Right kidney (tissue), 1 donor: ENCODE results near the gene CMIP.

Experiments used
- DNase-seq: peaks from one replicate; pipeline ENCODE4 v3.0.0-alpha.2; 2016

Gene CMIP

DNA sequence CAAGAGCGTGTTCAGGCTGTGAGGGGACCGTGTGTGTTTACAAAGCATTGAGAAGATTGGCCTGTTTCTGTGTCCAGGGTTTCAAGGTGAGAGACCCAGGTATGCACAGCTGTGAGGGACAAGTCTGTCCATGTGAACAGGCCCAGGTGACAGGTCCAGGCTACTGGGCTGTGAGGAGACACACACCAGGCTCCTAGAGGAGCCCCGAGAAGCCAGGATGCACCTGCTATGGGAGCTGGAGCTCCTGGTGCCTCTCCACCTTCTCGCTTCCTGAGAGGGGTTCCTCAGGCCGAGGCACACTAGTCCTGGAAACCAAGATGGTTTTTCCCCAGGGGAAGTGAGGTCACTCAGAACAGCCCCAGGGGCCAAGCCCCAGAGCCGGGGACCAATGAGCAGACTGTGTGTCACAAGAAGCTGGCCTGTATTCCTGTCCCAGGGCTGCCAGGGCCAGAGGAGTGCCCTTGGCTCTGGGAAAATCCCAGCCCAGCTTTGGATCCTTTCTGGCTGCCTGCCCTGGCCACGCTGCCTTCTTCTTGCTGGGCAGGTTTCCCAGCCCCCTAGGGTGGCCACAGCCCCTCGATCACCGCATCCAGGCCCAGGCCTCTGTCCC lies 181.0 kb downstream of the CMIP start:
- no peak for DNase-seq

DNA sequence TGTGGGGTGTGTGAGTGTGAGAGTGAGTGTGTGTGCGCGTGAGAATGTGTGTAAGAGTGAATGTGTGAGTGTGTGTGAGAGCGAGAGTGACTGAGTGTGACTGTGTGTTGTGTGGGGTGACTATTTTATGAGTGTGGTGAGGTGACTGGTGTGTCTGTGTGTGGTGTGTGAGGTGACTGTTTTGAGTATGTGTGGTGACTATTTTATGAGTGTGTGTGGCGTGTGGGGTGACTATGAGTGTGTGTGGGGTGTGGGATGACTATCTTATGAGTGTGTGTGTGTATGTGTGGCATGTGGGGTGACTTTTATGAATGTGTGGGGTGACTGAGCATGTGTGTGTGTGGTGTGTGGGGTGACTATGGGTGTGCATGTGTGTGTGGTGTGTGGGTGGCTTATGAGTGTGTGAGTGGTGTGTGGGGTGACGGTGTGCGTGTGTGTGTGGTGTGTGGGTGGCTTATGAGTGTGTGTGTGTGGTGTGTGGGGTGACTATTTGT lies 181.6 kb downstream of the CMIP start:
- DNase-seq = no peak

DNA sequence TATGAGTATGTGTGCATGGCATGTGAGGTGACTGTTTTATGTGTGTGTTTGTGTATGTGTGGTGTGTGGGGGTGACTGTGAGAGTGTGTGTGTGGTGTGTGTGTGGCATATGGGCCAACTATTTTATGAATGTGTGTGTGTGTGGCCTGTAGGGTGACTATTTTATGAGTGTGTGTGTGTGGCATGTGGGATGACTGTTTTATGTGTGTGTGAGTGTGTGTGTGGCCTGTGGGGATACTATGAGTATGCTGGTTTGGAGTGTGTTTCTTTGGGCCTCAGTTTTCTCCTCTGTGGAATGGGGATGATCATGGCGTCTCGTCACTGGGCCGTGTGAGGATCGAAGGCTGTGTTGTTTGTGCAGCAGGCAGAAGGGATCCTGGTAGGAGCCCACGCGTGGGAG lies 182.4 kb downstream of the CMIP start:
- no peak for DNase-seq

DNA sequence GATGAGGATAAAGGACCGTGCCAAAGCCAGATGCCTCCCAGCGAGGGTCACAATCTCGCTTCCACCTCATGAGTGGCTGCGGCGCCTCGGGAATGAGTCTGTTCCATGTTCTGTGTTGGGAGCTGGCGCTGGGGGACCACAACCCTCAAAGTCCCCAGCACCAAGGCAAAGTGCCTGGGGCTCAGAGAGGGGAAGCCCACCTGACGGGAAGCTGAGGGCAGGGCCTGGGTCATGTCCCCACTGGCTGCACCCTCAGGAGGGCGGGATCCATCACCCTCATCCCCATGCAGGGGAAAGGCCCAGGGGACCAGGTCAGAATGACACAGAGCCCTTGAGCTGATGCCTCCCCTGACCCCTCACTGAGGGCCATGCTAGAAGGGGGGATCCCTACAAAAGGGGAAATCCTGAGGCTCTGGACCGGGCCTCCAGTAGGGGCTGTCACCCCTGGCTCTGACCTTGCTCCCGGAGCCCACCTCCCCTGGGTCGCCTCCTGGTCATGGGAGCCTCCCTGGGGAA lies 183.2 kb downstream of the CMIP start:
- no peak for DNase-seq

DNA sequence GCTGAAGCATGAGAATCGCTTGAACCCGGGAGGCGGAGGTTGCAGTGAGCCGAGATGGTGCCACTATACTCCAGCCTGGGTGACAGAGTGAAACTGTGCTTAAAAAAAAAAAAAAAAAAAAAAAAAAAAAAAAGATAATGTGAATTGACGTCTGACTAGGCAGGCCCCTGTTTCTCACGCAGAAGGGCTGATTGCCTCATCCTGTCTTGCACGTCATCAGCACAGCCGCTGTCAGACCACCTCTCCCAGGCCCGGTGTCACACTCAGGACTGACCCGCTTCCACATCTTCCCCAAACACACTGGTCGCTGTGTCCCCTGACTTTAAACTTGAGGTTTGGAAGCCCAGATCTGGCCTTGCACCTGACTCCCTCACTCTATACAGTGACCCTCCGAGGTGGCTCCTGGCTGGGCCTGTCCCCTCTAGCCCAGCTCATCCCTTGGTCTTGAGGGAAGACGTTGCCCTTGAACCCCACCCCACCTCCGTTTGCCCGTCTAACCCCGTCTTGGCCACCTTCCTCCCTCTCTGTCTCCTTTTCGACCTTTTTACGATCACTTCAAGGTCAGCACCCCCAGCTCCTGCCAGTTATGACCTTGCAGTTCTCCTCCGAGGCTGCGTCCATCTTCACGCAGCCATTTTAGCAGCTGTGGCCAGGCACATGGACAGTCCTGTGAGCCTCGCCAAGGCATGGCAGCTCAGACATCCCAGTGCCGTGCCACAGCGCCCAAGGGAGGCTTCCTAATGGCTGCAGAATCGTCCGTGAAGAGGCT lies 184.6 kb downstream of the CMIP start:
- no peak for DNase-seq

DNA sequence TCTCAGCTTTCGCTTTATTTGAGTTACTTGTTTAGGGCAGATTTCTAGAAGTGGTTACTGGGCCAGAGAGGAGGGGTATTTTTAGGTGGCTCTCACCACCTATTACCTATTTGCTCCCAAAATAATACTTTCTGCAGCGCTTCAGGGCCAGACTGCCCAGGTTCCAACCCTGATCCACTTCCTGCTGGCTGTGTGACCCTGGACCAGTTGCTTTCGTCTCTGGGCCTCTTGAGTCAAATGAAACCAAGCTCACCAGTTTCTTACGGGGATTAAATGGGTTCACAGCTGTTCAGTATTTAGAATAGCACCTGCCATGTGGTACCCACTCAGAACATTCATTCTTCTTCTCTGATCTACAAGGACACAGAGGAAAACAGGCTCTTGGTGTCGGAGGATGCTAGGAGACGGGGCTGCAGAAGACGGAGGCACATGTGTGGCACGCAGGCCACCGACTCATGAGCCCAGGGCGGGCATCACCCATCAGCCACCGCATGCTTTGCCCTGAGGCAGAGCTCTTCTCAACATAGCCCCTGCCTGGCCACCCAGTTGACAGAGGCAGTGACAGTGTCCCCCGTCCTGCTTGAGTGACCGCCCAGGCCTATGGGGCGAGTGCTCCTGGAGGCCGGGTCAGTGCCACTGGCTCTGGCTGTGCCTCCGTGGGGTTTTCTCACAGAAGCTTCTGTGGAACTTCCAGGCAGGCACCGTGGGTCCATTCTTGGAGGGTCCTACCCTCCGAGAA lies 185.5 kb downstream of the CMIP start:
- no peak for DNase-seq

DNA sequence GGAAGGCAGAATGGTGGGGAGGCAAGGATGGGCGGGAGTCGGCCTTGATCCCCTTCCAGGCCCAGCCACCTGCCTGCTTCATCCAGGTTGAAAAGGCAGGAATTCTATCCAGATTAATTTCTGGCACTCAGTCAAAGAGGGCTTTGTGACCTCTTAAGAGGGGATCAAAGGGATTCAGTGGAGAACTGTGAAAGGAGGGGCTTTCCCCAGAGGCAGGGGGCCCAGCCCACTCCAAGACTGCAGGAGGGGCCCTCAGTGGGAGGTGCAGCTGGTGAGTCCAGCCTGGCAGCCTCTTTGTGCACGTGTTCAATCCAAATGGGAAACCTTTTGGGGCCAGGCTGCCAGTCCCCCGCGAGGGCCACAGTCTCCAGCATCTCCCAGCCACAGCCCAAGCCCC lies 186.0 kb downstream of the CMIP start:
- DNase-seq = no peak

DNA sequence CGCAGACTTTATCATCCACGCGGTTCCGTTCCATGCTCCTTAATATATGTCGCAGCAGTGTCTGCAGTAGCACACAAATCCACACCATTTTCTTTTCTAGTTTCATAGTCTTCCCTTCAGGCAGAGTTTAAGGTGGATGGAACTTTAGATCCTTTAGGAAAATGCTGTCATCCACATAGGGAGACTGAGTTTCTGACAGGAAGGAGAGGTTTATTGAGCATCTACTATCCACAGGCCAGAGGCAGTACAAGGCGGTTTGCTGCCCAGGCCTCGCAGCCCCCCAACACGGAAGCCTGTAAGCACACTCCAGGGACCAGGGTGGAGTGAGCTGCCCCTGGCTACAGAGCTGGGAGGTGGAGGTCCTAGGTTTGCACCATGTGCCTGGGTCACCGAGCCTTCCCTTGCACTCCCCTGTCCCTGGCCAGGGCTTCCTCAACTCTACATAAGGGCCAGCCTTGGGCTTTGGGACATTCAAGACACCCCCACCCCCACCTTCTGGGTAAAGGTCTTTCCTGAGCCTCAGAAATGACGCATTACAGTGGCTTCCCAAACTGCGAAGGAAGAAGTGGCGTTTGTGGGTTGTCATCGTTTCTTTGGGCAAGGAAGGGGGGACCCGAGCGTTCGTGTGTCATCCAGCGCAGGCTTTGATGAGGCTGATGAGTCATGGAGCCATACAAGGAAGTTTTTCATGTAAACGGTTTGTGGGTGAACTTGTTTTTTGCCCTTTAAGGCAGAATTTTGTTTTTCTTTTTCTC lies 188.0 kb downstream of the CMIP start:
- no peak for DNase-seq

DNA sequence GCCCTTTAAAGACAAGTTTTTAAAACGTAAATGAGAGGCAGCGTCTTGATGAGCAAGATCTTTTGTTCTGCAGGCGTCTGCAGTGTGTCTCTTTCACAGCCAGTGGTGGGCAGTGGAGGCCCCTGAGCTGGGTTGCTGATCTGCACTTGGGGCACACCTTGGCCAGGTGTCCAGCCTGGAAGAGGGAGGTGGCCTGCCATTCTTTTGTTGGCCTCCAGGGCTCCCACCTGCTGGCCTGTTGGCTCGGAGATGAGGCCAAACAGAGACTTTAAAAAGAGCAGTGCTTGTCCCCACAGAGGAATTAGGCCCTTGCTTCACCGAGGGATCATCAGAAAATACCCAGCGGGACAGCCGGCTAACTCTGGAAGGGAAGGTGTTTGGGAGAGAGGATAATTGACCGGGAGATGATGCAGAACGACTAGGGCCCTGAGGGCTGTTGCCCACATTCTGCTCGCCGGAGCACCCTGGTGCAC lies 188.6 kb downstream of the CMIP start:
- DNase-seq = no peak

DNA sequence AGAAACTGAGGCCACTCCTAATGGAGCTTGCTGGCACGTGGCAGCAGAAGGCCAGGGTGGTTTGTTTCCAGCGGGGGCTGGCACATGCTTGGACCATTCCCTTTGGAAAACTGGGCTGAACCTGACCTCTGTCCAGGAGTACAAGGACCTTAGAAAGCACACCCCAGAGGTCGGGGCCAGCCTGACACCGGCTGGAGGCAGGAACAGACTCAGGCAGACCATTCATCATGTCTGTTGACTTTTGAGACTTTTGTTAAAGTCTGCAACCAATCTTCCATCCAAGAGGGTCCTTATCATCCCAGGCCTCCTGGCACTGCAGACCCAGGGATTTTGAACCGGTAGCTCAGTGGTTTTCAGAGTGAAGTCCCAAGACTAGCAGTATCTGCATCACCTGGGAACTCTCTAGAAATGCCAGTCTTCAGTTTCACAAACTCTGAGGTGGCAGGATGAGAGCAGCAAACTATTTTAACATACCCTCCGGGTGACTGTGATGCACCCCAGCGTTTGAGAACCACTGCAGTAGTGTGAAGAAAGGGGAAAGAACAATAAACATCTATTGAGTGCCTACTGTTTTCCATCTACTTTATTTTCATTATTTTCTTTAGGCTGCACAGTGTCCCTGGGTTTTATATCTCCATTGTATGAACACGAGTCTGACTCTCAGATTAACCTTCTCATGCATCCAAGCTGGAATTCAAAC lies 189.2 kb downstream of the CMIP start:
- DNase-seq = no peak

DNA sequence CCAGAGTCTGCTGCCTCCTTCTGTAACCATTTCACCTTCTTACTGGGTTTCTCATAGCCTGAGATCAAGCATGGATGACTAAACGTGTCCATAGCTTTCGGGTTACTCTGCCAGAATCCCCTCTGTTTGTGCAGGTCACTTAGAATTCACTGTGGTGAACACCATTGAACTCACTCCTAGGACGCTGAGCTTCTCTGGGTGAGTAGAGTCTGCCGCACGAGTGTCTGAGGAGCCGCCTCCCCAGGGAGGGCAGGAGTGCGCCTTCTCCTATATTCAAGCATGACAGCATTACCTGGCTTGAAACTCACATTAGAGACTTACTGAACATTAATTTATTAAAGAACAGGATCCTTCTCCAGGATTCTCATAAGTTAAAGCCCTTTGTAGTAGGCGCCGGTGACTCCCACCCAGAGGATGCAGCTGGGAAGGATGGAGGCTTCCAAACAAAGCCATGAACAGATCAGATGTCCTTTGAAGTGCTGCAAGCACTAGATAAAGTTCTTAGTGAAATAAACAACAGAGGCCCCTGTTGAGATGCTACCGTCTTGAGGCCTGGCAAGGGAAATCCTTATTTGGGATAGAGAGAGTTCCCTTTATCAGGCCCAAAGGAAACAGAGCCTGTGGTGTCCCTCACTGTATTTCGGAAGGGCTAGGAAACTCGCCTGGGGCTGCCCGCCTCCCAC lies 189.9 kb downstream of the CMIP start:
- peak; percentile 55 for DNase-seq

DNA sequence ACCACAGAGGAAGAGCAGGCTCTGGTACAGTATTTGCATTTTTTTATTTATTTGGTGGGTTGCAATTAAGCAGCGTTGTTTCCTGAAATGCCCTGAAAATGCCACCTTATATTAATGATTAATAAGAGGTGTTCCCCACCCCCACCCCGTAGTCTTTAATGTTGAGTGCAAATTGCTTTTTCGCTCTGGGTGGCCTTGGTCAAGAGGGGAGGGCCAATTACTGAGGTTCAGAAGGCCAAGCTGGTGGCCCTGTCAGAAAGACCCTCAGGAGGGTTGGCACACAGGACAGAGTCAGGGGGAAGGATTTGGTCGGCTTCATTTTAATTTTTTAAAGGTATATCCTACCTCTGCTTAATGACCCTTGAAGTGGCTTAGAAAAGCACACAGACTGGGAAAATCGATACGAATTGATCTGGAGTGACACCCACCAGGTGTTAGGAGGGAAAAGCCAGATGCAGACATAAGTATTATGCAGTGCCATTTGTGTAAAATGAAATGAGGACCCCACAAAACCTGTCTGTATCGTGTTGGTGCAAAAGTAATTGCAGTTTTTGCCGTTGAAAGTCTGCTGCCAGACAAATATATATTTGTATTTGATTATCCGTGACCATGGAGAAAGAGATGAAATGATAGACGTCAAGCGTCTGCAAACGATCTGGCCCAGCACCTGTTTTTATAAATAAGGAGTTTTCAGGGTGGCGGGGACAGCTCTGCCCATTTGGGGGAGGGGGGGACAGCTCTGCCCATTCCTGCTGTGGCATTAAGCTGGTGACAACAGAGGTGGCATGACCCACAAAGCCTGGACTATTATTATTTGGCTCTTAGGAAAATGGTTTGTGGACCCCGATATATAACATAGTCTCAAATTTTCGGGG lies 190.7 kb downstream of the CMIP start:
- no peak for DNase-seq

DNA sequence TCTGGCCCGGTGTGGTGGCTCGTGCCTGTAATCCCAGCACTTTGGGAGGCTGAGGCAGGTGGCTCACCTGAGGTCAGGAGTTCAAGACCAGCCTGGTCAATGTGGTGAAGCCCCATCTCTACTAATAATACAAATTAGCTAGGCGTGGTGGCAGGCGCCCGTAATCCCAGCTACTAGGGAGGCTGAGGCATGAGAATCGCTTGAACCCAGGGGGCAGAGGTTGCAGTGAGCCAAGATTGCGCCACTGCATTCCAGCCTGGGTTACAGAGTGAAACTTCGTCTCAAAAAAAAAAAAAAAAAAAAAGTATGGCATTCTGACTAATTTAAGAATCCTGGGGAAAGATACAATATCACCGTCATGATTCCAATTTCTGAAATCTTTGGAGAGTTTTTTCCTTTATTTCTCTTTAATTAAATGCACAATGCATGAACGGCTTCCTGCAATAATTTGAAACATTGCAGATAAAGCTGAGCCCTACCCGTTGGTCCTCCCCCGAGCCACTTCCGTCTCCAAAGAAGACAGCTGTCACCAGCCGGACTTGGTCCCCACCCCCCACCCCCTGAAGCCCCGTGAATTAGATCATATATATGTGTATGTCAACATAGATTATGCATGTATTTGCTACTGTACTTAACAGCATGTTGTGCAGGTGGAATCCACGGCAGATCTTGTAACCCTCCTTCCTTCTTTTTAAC lies 191.8 kb downstream of the CMIP start:
- no peak for DNase-seq

DNA sequence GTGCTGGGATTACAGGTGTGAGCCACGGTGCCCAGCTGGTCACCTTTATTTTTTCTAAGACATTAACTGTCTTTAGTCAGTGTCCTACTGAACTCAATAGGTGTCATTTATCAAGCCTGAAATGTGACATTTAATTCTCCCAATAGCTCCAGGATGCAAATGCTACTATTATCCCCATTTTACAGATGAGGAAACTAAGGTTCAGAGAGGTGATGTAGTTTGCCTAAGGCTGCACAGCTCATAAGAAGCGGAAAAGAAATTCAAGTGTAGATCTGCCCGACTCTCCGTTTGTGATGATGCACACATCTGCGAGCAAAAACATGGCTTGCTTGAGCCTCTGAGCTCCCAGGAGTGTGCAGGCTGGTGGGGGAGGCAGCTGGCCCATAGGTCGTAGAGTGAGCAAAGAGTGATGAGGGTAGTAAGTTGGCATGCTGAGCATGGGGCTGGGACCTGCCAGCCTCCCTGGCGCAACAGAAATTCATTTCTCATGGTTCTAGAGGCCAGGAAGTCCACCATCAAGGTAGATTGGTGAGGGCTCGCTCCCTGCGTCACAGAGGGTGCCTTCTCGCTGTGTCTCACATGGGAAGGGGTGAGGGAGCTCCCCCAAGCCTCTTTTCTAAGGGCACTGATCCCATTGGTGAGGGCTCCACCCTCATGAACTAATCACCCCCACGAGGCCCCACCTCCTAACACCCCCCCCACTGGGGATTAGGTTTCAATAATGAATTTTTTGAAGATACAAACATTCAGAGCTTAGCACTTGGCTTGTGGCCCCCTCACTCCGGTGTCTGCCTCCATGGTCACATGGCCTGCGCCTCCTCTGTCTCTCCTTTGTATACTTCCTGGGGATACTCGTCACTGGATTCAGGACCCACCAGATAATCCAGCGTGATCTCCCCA lies 193.0 kb downstream of the CMIP start:
- DNase-seq = no peak

DNA sequence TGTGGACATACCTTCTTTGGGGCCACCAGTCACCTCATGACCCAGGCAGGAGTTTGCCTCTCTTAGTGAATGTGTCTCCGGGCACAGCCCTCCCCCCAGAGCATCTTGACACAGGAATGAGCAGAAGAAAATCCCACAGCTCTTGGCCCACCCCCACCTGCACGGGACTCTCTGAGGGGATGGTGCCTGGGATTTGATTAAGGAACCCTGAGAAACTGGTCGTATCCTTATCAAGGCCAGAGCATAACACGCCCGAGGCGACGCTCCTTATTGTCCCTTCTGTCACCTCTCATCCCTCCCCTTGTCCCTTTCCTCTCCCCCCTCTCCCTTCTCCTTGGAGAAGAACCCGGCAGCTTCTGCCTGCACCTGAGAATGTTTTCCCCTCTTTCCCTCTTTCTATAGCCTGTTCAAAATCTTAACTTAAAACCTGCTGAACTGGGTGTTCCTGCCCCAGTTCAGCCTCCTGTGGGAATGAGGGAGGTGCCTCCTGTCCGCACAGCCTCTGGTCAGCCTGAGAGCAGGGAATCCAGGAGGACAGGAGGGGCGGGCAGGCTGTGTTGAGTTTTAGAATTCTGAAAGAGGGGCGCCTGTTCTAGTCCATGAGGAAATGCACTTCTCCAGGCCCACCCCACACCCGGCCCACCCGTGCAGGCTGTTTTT lies 193.8 kb downstream of the CMIP start:
- DNase-seq = no peak

DNA sequence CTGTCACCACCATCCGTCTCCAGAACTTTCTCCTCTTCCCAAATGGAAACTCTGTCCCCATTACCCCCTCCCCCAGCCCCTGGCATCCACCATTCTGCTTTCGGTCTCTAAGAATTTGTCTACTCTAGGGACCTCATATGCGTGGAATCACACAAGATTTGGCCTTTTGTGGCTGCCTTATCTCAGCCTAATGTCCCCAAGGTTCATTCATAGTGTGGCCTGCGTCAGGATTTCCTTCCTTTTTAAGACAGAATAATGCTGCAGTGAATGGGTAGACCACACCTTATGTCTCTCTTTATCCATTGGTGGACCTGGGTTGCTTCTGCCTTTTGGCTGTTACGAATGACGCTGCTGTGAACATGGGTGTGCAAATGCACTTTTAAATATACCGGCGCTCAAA lies 194.7 kb downstream of the CMIP start:
- DNase-seq = no peak

DNA sequence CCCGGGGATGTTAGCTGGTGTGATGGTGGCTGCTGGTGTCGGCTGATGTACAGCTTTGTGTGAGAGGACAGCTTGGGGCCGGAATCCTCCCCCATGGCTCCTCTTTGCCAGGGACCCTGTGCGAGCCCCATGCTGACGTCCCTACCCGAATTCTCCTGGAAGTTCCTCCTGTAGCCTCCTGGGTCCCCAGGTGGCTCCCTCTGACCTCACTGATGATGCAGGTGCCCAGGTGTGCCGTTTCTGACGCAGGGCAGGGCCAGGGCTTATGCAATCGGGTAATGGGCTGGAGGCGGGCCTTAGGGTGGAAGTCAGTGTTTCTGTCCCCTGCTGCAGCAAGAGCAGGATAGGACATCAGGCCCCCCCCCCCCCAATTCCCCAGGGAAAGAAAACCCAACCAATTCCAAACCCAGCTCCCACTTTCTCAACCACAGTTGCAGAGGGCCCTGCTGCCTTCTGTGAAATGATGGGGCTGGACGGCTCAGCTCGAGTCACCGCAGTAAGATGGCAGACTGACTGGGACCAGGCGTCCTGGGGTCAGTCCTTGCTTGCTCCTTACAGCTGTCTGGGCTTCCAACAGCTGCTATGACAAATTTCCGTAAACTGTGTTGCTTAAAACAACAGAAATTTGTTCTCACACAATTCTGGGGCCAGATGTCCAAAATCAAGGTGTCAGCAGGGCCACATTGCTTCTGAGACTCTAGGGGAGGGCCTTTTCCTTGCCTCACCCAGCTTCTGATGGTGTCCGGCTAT lies 195.5 kb downstream of the CMIP start:
- no peak for DNase-seq
